Activated CD8-positive, alpha-beta T cell treated with anti-CD3 and anti-CD28 coated beads, Interleukin-2, amount 10 ng/mL, durations not matched to agents 7 days and 5 days (primary cell): Measurements from ENCODE around the gene OR51B6. TPM values are rescaled to one million over a fixed set of nuclear protein-coding genes. Genes with fewer than 3 reads are reported as not detected.
"Not testable (repeated sequence)": the region's sequence is repeated elsewhere in the genome, so short reads cannot be mapped to it uniquely, and the experiment has no call there.

Source experiments
- ATAC-seq: fragments of 150-1000 bp; cut with Tn5 transposase; one replicate; pipeline ENCODE4 v1.10.0; 2021; ENCODE audit warnings: moderate library complexity
- CTCF ChIA-PET: fragments of 350-600 bp; sonication (Branson Sonifier 250); formaldehyde crosslinking; loops from one replicate; lab custom pipeline; 2021; ENCODE audit warnings: antibody characterized with exemption; lab: Charles Lee
- POLR2A ChIA-PET: fragments of 350-600 bp; sonication (Branson Sonifier 250); formaldehyde crosslinking; loops from one replicate; lab custom pipeline; 2021; ENCODE audit warnings: antibody characterized with exemption; lab: Charles Lee
- DNase-seq: peaks from one replicate; pipeline ENCODE4 v3.0.0-alpha.2; 2020
- H3K27ac Mint-ChIP-seq: one replicate; pipeline ENCODE4 v1.8.0; 2021; ENCODE audit warnings: mild to moderate bottlenecking, mixed read lengths
- H3K27me3 Mint-ChIP-seq: one replicate; pipeline ENCODE4 v1.8.0; 2021; ENCODE audit warnings: low read depth, mixed read lengths
- H3K36me3 Mint-ChIP-seq: one replicate; pipeline ENCODE4 v1.8.0; 2021; ENCODE audit warnings: low read depth, mixed read lengths
- H3K4me1 Mint-ChIP-seq: one replicate; pipeline ENCODE4 v1.8.0; 2021; ENCODE audit warnings: low read depth, mixed read lengths
- H3K4me3 Mint-ChIP-seq: one replicate; pipeline ENCODE4 v1.8.0; 2021; ENCODE audit warnings: mild to moderate bottlenecking, mixed read lengths
- H3K9me3 Mint-ChIP-seq: one replicate; pipeline ENCODE4 v1.8.0; 2022; ENCODE audit warnings: mixed read lengths; ENCODE audit not compliant: insufficient read depth
- total RNA-seq, 2 experiments: library from RNA; stranded (reverse); gene quantifications; one replicate each; pipeline ENCODE4 v1.2.3, GENCODE V29; 2021

The OR51B6 gene
- total RNA-seq, 2 experiments from 2014 or later: not detected

DNA sequence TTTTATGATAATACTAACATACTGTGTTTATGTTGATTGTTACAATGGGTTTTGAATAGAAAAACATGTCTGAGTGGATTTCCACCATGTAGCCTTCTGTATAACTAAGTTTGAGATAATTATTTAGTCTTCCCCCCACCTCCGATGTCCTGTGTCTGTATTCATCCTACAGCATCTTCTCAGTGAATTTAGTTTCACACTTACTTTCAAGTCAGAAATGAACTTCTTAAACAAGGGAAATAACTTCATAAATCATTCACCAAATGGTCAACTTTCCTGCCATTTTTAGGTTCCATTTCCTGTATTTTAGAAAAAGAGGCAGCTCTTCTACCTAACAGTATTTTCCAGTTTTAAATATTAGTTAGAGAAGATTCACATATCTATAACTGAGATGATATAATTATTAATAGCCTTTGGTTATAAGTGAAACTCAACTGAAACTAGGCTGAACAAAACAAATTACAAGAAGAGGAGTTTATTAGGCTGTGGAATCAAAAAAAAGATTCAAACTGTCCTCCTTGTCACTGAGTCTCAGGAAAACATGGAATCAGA lies 11.5 kb upstream of the OR51B6 start:
- H3K9me3 Mint-ChIP-seq: no peaks in the 10 kb centered on the region
- H3K36me3 Mint-ChIP-seq: no peaks in the 10 kb centered on the region
- no peak overlapping the region for H3K4me3 Mint-ChIP-seq
- ChIA-PET CTCF (no interaction called here), POLR2A (no interaction called here)
- ATAC-seq (no peak), DNase-seq (no peak)
- no peaks in the 10 kb centered on the region for H3K4me1 Mint-ChIP-seq
- H3K27me3 Mint-ChIP-seq: no peaks in the 10 kb centered on the region
- H3K27ac Mint-ChIP-seq: no peak overlapping the region

GRCh38 chr11:5343474-5344335 lies 7.6 kb upstream of the OR51B6 start, which contains the start of gene OR51B5:
OR51B5 (minus strand) TSS chr11:5343524; CDS start chr11:5343524, 0 bp downstream.
- no peak for ATAC-seq

DNA sequence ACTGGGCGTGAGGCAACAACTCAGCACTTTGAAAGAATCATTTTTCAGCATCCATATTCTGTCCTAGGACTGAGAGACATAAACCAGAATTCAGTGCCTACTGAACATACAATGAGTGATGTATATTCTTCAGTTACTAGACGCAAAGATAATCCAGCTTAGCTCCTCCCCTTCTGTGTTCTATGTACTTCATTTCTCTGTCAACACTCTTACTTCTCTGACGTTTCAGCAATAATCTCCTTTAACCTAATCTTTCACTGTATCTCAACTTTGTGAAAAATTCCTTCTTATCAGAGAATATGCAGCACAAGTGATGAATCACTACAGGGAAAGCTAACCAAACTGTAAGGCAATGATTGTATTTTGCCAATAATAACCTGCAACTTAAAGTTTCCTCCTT lies 5.5 kb upstream of the OR51B6 start:
- Mint-ChIP-seq H3K9me3 (no peaks in the 10 kb centered on the region), H3K4me3 (no peak overlapping the region), H3K36me3 (no peaks in the 10 kb centered on the region), H3K27ac (no peak overlapping the region), H3K4me1 (no peaks in the 10 kb centered on the region), H3K27me3 (no peaks in the 10 kb centered on the region)
- ChIA-PET POLR2A (no interaction called here), CTCF (no interaction called here)
- DNase-seq: no peak
- ATAC-seq: no peak

More at GRCh38 chr11:5343474-5344335, 7.6 kb upstream of the OR51B6 start, which contains the start of gene OR51B5:
- CTCF ChIA-PET: no interaction called here
- no peaks in the 10 kb centered on the region for H3K4me1 Mint-ChIP-seq
- H3K9me3 Mint-ChIP-seq: no peaks in the 10 kb centered on the region
- no peaks in the 10 kb centered on the region for H3K36me3 Mint-ChIP-seq
- no peak for DNase-seq
- POLR2A ChIA-PET: no interaction called here
- H3K4me3 Mint-ChIP-seq: no peak within 1 kb of the TSS
- no peaks in the 10 kb centered on the region for H3K27me3 Mint-ChIP-seq
- no peak within 1 kb of the TSS for H3K27ac Mint-ChIP-seq

GRCh38 chr11:5348551-5349194 lies 2.6 kb upstream of the OR51B6 start:
- ATAC-seq (no peak), DNase-seq (no peak)
- no peaks in the 10 kb centered on the region for H3K27me3 Mint-ChIP-seq
- no peaks in the 10 kb centered on the region for H3K4me1 Mint-ChIP-seq
- H3K4me3 Mint-ChIP-seq: no peak overlapping the region
- no peaks in the 10 kb centered on the region for H3K36me3 Mint-ChIP-seq
- ChIA-PET POLR2A (no interaction called here), CTCF (no interaction called here)
- H3K27ac Mint-ChIP-seq: no peak overlapping the region
- no peaks in the 10 kb centered on the region for H3K9me3 Mint-ChIP-seq

- Mint-ChIP-seq H3K4me3 (no peak overlapping the region), H3K4me1 (no peaks in the 10 kb centered on the region), H3K27ac (no peak overlapping the region), H3K9me3 (no peaks in the 10 kb centered on the region), H3K27me3 (no peaks in the 10 kb centered on the region), H3K36me3 (no peaks in the 10 kb centered on the region)
- no peak for DNase-seq
- POLR2A ChIA-PET: no interaction called here
- CTCF ChIA-PET: no interaction called here
- no peak for ATAC-seq
These were observed 1.8 kb upstream of the OR51B6 start for GRCh38 chr11:5349550-5349949.

DNA sequence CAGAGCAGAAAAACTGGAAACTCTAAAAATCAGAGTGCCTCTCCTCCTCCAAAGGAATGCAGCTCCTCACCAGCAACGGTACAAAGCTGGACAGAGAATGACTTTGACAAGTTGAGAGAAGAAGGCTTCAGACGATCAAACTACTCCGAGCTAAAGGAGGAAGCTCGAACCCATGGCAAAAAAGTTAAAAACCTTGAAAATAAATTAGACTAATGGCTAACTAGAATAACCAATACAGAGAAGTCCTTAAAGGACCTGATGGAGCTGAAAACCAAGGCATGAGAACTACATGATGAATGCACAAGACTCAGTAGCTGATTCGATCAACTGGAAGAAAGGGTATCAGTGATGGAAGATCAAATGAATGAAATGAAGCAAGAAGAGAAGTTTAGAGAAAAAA lies 4.7 kb downstream of the OR51B6 start:
- H3K4me1 Mint-ChIP-seq, CTCF ChIA-PET, H3K4me3 Mint-ChIP-seq: not testable (repeated sequence)

DNA sequence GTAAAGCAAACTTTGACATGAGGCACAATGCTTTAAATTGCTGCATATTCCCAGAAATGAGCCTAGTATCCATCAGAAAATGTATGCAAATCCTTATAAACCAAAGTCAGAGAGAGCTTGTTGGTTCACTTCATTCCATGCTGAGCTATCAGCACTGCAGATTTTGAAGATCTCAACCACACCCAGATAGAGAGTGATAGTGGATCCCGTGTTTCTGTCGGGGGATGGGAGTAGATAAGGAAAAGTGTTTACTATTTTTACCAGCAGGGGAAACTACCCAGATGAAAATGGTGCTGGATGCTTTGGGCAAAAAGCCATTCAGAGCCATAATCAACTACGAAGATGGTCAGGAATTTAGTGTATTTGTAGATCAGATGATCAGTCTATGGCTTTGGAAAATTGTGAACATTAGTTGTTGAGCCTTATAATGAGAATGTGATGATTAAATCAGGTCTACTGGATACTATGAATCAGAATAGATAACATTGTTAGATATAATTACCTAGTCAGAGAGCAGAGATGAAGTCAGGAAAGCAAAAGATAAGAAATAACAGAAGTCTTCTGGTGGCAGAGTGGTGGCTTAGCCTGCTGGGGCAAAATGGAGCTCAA lies 10.8 kb downstream of the OR51B6 start:
- Mint-ChIP-seq H3K9me3 (no peaks in the 10 kb centered on the region), H3K27me3 (no peaks in the 10 kb centered on the region), H3K4me1 (no peaks in the 10 kb centered on the region), H3K36me3 (no peaks in the 10 kb centered on the region), H3K4me3 (no peak overlapping the region), H3K27ac (no peak overlapping the region)
- ChIA-PET CTCF (no interaction called here), POLR2A (no interaction called here)
- DNase-seq (no peak), ATAC-seq (no peak)

More for the DNA sequence above, 4.7 kb downstream of the OR51B6 start:
- H3K9me3 Mint-ChIP-seq, H3K36me3 Mint-ChIP-seq, ATAC-seq, POLR2A ChIA-PET, H3K27ac Mint-ChIP-seq, DNase-seq, H3K27me3 Mint-ChIP-seq: not testable (repeated sequence)

GRCh38 chr11:5363679-5364078 lies 12.4 kb downstream of the OR51B6 start:
- DNase-seq (no peak), ATAC-seq (no peak)
- Mint-ChIP-seq H3K27ac (no peak overlapping the region), H3K9me3 (no peaks in the 10 kb centered on the region), H3K4me3 (no peak overlapping the region), H3K36me3 (no peaks in the 10 kb centered on the region), H3K4me1 (no peaks in the 10 kb centered on the region), H3K27me3 (peaks cover 2% of the 10 kb centered on the region)
- CTCF ChIA-PET: no interaction called here
- POLR2A ChIA-PET: no interaction called here

- H3K9me3 Mint-ChIP-seq: no peaks in the 10 kb centered on the region
These were observed 12.9 kb downstream of the OR51B6 start for GRCh38 chr11:5364214-5364613.

DNA sequence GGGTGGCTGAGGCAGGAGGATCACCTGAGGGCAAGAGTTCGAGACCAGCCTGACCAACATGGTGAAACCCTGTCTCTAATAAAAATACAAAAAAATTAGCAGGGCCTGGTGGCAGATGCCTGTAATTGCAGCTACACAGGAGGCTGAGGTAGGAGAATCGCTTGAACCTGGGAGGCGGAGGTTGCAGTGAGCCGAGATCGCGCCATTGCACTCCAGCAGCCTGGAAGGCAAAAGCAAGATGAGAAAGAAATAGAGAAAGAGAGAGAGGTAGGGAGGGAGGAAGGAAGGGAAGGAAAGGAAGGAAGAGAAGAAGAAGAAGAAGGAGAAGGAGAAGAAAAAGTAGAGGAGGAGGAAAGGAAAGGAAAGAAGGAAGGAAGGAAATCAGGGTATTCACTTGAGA lies 15.1 kb downstream of the OR51B6 start:
- DNase-seq, H3K27ac Mint-ChIP-seq, ATAC-seq, H3K27me3 Mint-ChIP-seq, H3K36me3 Mint-ChIP-seq, H3K9me3 Mint-ChIP-seq, CTCF ChIA-PET, H3K4me1 Mint-ChIP-seq, H3K4me3 Mint-ChIP-seq, POLR2A ChIA-PET: not testable (repeated sequence)

More at GRCh38 chr11:5364214-5364613, 12.9 kb downstream of the OR51B6 start:
- DNase-seq: no peak
- ChIA-PET CTCF (no interaction called here), POLR2A (no interaction called here)
- Mint-ChIP-seq H3K36me3 (no peaks in the 10 kb centered on the region), H3K27me3 (peaks cover 2% of the 10 kb centered on the region), H3K27ac (no peak overlapping the region), H3K4me3 (no peak overlapping the region), H3K4me1 (no peaks in the 10 kb centered on the region)
- no peak for ATAC-seq

GRCh38 chr11:5366856-5367255 lies 15.5 kb downstream of the OR51B6 start:
- no peak overlapping the region for H3K27ac Mint-ChIP-seq
- DNase-seq (no peak), ATAC-seq (no peak)
- peaks cover 2% of the 10 kb centered on the region for H3K27me3 Mint-ChIP-seq
- H3K9me3 Mint-ChIP-seq: no peaks in the 10 kb centered on the region
- no peak overlapping the region for H3K4me3 Mint-ChIP-seq
- ChIA-PET CTCF (no interaction called here), POLR2A (no interaction called here)
- H3K4me1 Mint-ChIP-seq: no peaks in the 10 kb centered on the region
- H3K36me3 Mint-ChIP-seq: no peaks in the 10 kb centered on the region
